Ishikawa (cell line): ENCODE measurements around the gene PLEKHG1.

Experiments used
- CEBPB ChIP-seq: IDR thresholded peaks from 2 replicates; pipeline ENCODE4 v1.6.1; 2012
- CREB1 ChIP-seq: IDR thresholded peaks from 2 replicates; pipeline ENCODE4 v1.6.1; 2012; ENCODE audit warnings: low read depth
- EGR1 ChIP-seq: IDR thresholded peaks from 2 replicates; pipeline ENCODE4 v1.6.1; 2012
- EP300 ChIP-seq: IDR thresholded peaks from 2 replicates; pipeline ENCODE4 v1.6.1; 2012; ENCODE audit warnings: borderline replicate concordance
- FOXM1 ChIP-seq: IDR thresholded peaks from 2 replicates; pipeline ENCODE4 v1.6.1; 2012; ENCODE audit warnings: low read depth, borderline replicate concordance
- NFIC ChIP-seq: IDR thresholded peaks from 2 replicates; pipeline ENCODE4 v1.6.1; 2012
- RAD21 ChIP-seq: IDR thresholded peaks from 2 replicates; pipeline ENCODE4 v1.6.1; 2012; ENCODE audit warnings: low read depth
- REST ChIP-seq: IDR thresholded peaks from 2 replicates; pipeline ENCODE4 v1.6.1; 2012; ENCODE audit warnings: low read depth, mild to moderate bottlenecking
- TAF1 ChIP-seq: IDR thresholded peaks from 2 replicates; pipeline ENCODE4 v1.6.1; 2012; ENCODE audit warnings: low read depth, mild to moderate bottlenecking
- TCF12 ChIP-seq: IDR thresholded peaks from 2 replicates; pipeline ENCODE4 v1.6.1; 2012; ENCODE audit warnings: low read depth
- TEAD4 ChIP-seq: IDR thresholded peaks from 2 replicates; pipeline ENCODE4 v1.6.1; 2012
- USF1 ChIP-seq: IDR thresholded peaks from 2 replicates; pipeline ENCODE4 v1.6.1; 2012
- YY1 ChIP-seq: IDR thresholded peaks from 2 replicates; pipeline ENCODE4 v1.6.1; 2012; ENCODE audit warnings: low read depth
- ZBTB7A ChIP-seq: IDR thresholded peaks from 2 replicates; pipeline ENCODE4 v1.6.1; 2012; ENCODE audit warnings: low read depth
- TF ChIP-seq, protein P1 (sequence below): IDR thresholded peaks from 2 replicates; pipeline ENCODE4 v1.6.1; 2012

Gene PLEKHG1

GRCh38 chr6:150560884-150561219 lies 38.8 kb upstream of the PLEKHG1 start:
- TF ChIP-seq CREB1 (no peak), RAD21 (no peak), NFIC (no peak), USF1 (no peak), TEAD4 (no peak), FOXM1 (no peak)

DNA sequence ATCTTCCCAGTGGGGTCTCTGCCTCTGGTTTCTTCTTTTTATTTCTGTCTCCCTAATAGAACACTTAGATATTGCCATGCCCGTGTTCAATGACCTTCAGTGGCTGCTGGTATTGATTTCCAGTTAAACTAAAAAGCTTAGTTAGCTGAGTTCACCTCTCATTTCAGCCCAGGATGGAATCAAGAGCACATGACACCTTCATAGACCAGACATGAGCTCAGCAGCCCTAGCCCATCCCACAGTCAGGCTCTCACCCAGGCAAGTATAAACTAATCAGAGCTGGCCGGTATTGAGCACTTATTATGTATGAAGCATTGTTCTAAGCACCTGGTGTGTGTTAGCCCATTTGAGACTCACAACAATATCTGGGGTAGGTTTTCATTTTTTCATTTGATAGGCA lies 33.7 kb upstream of the PLEKHG1 start:
- TF ChIP-seq FOXM1 (no peak), ZBTB7A (no peak)
- TF ChIP-seq, protein P1, sequence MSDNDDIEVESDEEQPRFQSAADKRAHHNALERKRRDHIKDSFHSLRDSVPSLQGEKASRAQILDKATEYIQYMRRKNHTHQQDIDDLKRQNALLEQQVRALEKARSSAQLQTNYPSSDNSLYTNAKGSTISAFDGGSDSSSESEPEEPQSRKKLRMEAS, result no peak

DNA sequence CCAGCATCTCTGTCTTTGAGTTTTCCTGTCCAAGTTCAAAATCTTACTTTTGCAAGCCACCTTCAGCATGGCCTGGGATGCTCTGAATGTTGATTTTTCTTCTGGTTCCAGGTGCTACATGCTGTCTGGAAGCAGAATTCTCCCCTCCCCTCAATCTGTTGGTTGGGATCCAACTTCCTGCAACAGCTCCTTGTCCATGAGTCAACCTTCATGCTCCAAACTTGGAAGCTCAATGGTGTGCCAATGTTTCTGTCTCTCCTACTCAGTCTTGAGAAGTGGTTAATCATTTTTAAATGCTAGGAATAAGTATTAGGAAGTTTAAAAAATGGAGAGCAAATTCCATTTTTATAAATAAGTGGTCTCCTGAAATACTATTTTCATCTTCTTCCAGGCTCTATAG lies 33.2 kb upstream of the PLEKHG1 start:
- no peak for TF ChIP-seq YY1
- TF ChIP-seq EP300, result no peak
- TF ChIP-seq RAD21, result no peak
- no peak for TF ChIP-seq FOXM1
- TF ChIP-seq, protein P1, result no peak
- TF ChIP-seq TCF12, result no peak
- no peak; the same call in 1 of the 2 replicates for TF ChIP-seq NFIC
- no peak for TF ChIP-seq REST
- TF ChIP-seq CREB1, result no peak
- TF ChIP-seq USF1, result no peak
- TF ChIP-seq EGR1, result no peak
- no peak for TF ChIP-seq ZBTB7A
- TF ChIP-seq TEAD4, result no peak
- no peak for TF ChIP-seq TAF1
- no peak for TF ChIP-seq CEBPB

DNA sequence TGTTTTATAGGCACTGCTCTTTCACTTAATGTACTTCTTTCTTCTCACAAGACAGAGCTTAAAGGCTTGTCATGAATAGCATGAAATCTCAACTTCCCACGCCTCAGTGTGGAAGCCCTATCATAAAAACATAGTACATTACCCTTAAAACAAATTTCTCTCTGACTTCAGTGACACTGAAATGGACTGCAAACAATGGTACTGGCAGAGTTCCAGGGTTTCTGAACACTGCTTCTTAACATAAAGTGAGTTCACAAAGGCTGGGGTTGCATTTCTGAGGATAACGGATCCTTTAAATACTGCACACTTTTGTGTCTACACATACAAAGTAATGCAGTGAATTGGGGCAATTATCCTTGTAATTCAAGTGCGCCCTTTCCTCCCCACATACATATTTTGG lies 32.3 kb upstream of the PLEKHG1 start:
- no peak for TF ChIP-seq TCF12
- TF ChIP-seq NFIC, result peak; percentile 60

- no peak for TF ChIP-seq TCF12
- TF ChIP-seq CEBPB, result no peak
- no peak for TF ChIP-seq FOXM1
- no peak for TF ChIP-seq TEAD4
- TF ChIP-seq RAD21, result no peak
- TF ChIP-seq NFIC, result no peak
- TF ChIP-seq CREB1, result no peak
- TF ChIP-seq USF1, result no peak
- TF ChIP-seq YY1, result no peak
- no peak for TF ChIP-seq ZBTB7A
- no peak for TF ChIP-seq TAF1
- no peak for TF ChIP-seq REST
- TF ChIP-seq, protein P1, result no peak
- TF ChIP-seq EGR1, result no peak
- no peak for TF ChIP-seq EP300
Observed at GRCh38 chr6:150567823-150568383, 31.8 kb upstream of the PLEKHG1 start.

GRCh38 chr6:150568560-150568959 lies 31.1 kb upstream of the PLEKHG1 start:
- TF ChIP-seq ZBTB7A (no peak), YY1 (no peak), RAD21 (no peak), TEAD4 (no peak), NFIC (no peak), CREB1 (no peak), TCF12 (no peak), USF1 (no peak)
- TF ChIP-seq, protein P1, result no peak
